WERI-Rb-1 (cell line): ENCODE measurements around the gene RGS7BP.

ENCODE experiments used
- DNase-seq: peaks from one replicate; pipeline ENCODE4 v3.0.0-alpha.2; 2020
- H3K27ac ChIP-seq: fragments of 250-450 bp; sonication (Bioruptor Pico); 2 replicates; pipeline ENCODE4 v1.5.1; 2020; ENCODE audit warnings: mild to moderate bottlenecking, moderate library complexity
- H3K27me3 ChIP-seq: fragments of 250-450 bp; sonication (Bioruptor Pico); 2 replicates; pipeline ENCODE4 v1.5.1; 2021; ENCODE audit warnings: mild to moderate bottlenecking, low read depth, moderate library complexity; ENCODE audit not compliant: insufficient read depth, severe bottlenecking
- H3K36me3 ChIP-seq: fragments of 250-450 bp; sonication (Bioruptor Pico); 2 replicates; pipeline ENCODE4 v1.5.1; 2020; ENCODE audit warnings: mild to moderate bottlenecking, moderate library complexity
- H3K4me3 ChIP-seq: 2 replicates; pipeline ENCODE4 v1.5.1; 2011; ENCODE audit warnings: low read depth, mild to moderate bottlenecking, control low read depth, low read length
- H3K9me3 ChIP-seq: fragments of 250-450 bp; sonication (Bioruptor Pico); 2 replicates; pipeline ENCODE4 v1.5.1; 2021; ENCODE audit warnings: mild to moderate bottlenecking, moderate library complexity; ENCODE audit not compliant: severe bottlenecking
- CTCF ChIP-seq: IDR thresholded peaks from 2 replicates; pipeline ENCODE4 v1.5.1; 2011; ENCODE audit warnings: low read depth, mild to moderate bottlenecking, control low read depth, inconsistent platforms, low read length

The RGS7BP gene

GRCh38 chr5:64509828-64510227 is 4.0 kb downstream of the RGS7BP start:
- DNase-seq = no peak
- Histone ChIP-seq H3K27me3 (peaks cover 6% of the 10 kb centered on the region), H3K4me3 (no peak overlapping the region), H3K9me3 (no peaks in the 10 kb centered on the region), H3K27ac (no peak overlapping the region), H3K36me3 (no peaks in the 10 kb centered on the region)
- TF ChIP-seq CTCF = no peak

- no peaks in the 10 kb centered on the region for H3K36me3 ChIP-seq
- no peaks in the 10 kb centered on the region for H3K27me3 ChIP-seq
- TF ChIP-seq CTCF = no peak
- no peaks in the 10 kb centered on the region for H3K9me3 ChIP-seq
- H3K27ac ChIP-seq = no peak overlapping the region
- DNase-seq = no peak
- no peak overlapping the region for H3K4me3 ChIP-seq
These were observed 7.7 kb downstream of the RGS7BP start for GRCh38 chr5:64513492-64513891.

- Histone ChIP-seq H3K36me3 (no peaks in the 10 kb centered on the region), H3K4me3 (no peak overlapping the region), H3K27me3 (no peaks in the 10 kb centered on the region), H3K27ac (no peak overlapping the region), H3K9me3 (no peaks in the 10 kb centered on the region)
- no peak for TF ChIP-seq CTCF
- no peak for DNase-seq
These were observed 8.8 kb downstream of the RGS7BP start for GRCh38 chr5:64514612-64515011.

GRCh38 chr5:64516216-64516615 is 10.4 kb downstream of the RGS7BP start:
- no peak for TF ChIP-seq CTCF
- Histone ChIP-seq H3K36me3 (no peaks in the 10 kb centered on the region), H3K4me3 (no peak overlapping the region), H3K27ac (no peak overlapping the region), H3K9me3 (no peaks in the 10 kb centered on the region), H3K27me3 (no peaks in the 10 kb centered on the region)
- no peak for DNase-seq

- no peak overlapping the region for H3K4me3 ChIP-seq
These were observed 13.0 kb downstream of the RGS7BP start for GRCh38 chr5:64518793-64519192.

More at GRCh38 chr5:64518793-64519192, 13.0 kb downstream of the RGS7BP start:
- Histone ChIP-seq H3K9me3 (no peaks in the 10 kb centered on the region), H3K27ac (no peak overlapping the region), H3K27me3 (no peaks in the 10 kb centered on the region), H3K36me3 (no peaks in the 10 kb centered on the region)
- DNase-seq = no peak
- TF ChIP-seq CTCF = no peak
